ENCODE measurements around the gene ZNF497. TPM values are rescaled to one million over a fixed set of nuclear protein-coding genes. Genes with fewer than 3 reads are reported as not detected.

Gene ZNF497
- total RNA-seq, 1 donor from 2014 or later = 3.4 TPM

- Histone ChIP-seq H3K36me3 (peaks cover 3 to 36% of the 10 kb centered on the region in 2 donors), H3K9me3 (no peaks in the 10 kb centered on the region), H3K4me3 (peak overlapping the region; percentile 26 to 39), H3K27me3 (no peaks in the 10 kb centered on the region), H3K27ac (peak overlapping the region; percentile 57), H3K4me1 (peaks cover 27% of the 10 kb centered on the region)
- TF ChIP-seq POLR2A (IDR thresholded peaks at IDR 0.05) (no peak), POLR2AphosphoS5 (IDR thresholded peaks at IDR 0.05; ENCODE audit: insufficient read depth in 1 of 2, low read depth in 1 of 2) (no peak), CTCF (IDR thresholded peaks at IDR 0.05) (no peak)
- DNase-seq (ENCODE audit: extremely low spot score in 2 of 2) = no peak
- intact Hi-C loops (cut with DNase I) = no loop called here
Observed at GRCh38 chr19:58395979-58396627, 33.6 kb upstream of the ZNF497 start.

- DNase-seq (ENCODE audit: extremely low spot score in 2 of 2) = no peak
- Histone ChIP-seq H3K36me3 (peaks cover 3 to 43% of the 10 kb centered on the region in 2 donors), H3K27me3 (no peaks in the 10 kb centered on the region), H3K9me3 (no peaks in the 10 kb centered on the region), H3K4me1 (peaks cover 28% of the 10 kb centered on the region), H3K4me3 (peak within 1 kb of the TSS; percentile 26 to 39), H3K27ac (peak within 1 kb of the TSS; percentile 57)
- intact Hi-C loops (cut with DNase I) = no loop called here
- TF ChIP-seq CTCF (IDR thresholded peaks at IDR 0.05) (no peak), POLR2A (IDR thresholded peaks at IDR 0.05) (no peak), POLR2AphosphoS5 (IDR thresholded peaks at IDR 0.05; ENCODE audit: insufficient read depth in 1 of 2, low read depth in 1 of 2) (peak in 1 of 2 donors; percentile 60)
Observed at GRCh38 chr19:58395220-58395978, 32.8 kb upstream of the ZNF497 start, which contains the start of gene RNF225. TSS of gene RNF225 (plus strand) at chr19:58395656. CDS start at chr19:58396090, 434 bp downstream.

GRCh38 chr19:58394821-58395219 is 32.3 kb upstream of the ZNF497 start:
- intact Hi-C loops (cut with DNase I) = no loop called here
- no peak for DNase-seq (ENCODE audit: extremely low spot score in 2 of 2)
- Histone ChIP-seq H3K36me3 (peaks cover 3 to 44% of the 10 kb centered on the region in 2 donors), H3K4me3 (no peak overlapping the region), H3K27me3 (no peaks in the 10 kb centered on the region), H3K27ac (peak overlapping the region; percentile 36), H3K9me3 (no peaks in the 10 kb centered on the region), H3K4me1 (peaks cover 27% of the 10 kb centered on the region)
- no peak for TF ChIP-seq POLR2AphosphoS5 (IDR thresholded peaks at IDR 0.05; ENCODE audit: insufficient read depth in 1 of 2, low read depth in 1 of 2)
- no peak for TF ChIP-seq POLR2A (IDR thresholded peaks at IDR 0.05)
- TF ChIP-seq CTCF (IDR thresholded peaks at IDR 0.05) = no peak

DNA sequence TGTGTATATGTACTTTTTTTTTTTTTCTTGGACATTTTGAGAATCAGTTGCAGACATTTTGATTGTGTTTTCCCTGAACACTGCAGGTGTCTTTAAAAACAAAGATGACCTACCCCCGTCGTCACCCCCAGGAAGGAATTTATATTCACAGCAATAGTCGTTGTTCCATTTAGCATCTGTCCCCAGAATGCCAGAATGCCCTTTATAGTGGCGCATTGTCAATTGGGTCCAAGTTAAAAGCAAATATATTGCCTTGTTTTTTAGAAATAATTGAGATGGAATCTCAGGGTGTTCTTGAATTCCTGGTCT is 31.1 kb upstream of the ZNF497 start:
- H3K4me1 ChIP-seq = peaks cover 27% of the 10 kb centered on the region
- H3K27ac ChIP-seq = no peak overlapping the region
- TF ChIP-seq CTCF (IDR thresholded peaks at IDR 0.05) = no peak
- no peak for TF ChIP-seq POLR2AphosphoS5 (IDR thresholded peaks at IDR 0.05; ENCODE audit: insufficient read depth in 1 of 2, low read depth in 1 of 2)
- no peak for TF ChIP-seq POLR2A (IDR thresholded peaks at IDR 0.05)
- DNase-seq (ENCODE audit: extremely low spot score in 2 of 2) = no peak
- no peaks in the 10 kb centered on the region for H3K9me3 ChIP-seq
- no peak overlapping the region for H3K4me3 ChIP-seq
- intact Hi-C loops (cut with DNase I) = no loop called here
- H3K27me3 ChIP-seq = no peaks in the 10 kb centered on the region
- peaks cover 3 to 53% of the 10 kb centered on the region in 2 donors for H3K36me3 ChIP-seq
